ENCODE data around the gene DOCK4.

The DOCK4 gene

DNA sequence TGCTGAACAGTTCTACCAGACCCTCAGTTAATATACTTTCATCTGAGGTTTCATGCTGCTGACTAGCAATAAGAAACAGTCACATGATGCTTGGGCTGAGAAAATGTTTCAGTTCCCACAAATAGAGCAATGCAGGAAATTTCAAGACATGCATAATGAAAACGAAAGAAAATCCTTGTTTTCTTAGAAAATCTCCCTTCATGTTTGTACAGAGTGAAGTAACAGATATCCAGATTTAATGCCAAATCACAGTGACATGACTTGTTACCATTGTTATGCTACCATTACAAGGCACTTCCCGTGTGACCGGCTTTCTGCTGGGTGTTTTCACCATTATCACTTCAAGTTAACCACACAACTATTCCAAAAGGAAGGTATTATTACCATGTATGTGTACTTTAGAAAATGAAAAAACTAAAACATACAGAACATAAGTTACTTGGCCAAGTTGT lies 121.7 kb downstream of the DOCK4 start:
- peak; percentile 78 for DNase-seq (ENCODE audit: low read depth)
- TF ChIP-seq, protein P1, sequence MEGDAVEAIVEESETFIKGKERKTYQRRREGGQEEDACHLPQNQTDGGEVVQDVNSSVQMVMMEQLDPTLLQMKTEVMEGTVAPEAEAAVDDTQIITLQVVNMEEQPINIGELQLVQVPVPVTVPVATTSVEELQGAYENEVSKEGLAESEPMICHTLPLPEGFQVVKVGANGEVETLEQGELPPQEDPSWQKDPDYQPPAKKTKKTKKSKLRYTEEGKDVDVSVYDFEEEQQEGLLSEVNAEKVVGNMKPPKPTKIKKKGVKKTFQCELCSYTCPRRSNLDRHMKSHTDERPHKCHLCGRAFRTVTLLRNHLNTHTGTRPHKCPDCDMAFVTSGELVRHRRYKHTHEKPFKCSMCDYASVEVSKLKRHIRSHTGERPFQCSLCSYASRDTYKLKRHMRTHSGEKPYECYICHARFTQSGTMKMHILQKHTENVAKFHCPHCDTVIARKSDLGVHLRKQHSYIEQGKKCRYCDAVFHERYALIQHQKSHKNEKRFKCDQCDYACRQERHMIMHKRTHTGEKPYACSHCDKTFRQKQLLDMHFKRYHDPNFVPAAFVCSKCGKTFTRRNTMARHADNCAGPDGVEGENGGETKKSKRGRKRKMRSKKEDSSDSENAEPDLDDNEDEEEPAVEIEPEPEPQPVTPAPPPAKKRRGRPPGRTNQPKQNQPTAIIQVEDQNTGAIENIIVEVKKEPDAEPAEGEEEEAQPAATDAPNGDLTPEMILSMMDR (conservative IDR thresholded peaks at IDR 0.05; ENCODE audit: low read depth, low read length): no peak
- no peak overlapping the region for H3K4me3 ChIP-seq (ENCODE audit: low read depth, low read length)

DNA sequence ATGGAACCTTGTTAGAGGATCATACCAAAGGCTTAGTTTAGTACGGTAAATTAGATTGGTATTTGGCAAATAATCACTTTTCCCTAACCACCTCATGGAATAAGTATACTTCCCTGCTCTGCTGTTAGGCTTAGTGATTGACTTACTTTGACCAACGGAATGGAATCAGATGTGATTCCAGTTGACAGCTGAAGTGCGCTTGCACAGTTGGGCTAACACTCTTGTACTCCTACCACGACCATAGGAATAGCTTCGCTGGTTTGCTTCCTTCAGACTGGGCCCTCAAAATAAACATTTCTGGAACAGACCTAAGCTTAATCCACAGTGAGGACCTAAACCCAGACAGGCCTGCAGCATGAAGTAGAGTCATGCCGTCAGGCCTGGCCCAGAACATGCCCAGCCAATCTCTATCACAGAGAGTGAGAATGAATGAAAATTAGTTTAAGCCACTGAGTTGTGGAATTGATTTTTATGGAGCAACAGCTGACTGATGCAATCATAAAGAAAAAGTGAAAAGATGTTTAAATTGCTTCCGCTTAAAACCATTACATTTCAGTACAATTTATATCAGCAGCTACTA lies 122.3 kb downstream of the DOCK4 start:
- TF ChIP-seq, protein P1 (conservative IDR thresholded peaks at IDR 0.05; ENCODE audit: low read depth, low read length): no peak
- no peak for DNase-seq (ENCODE audit: low read depth)
- no peak overlapping the region for H3K4me3 ChIP-seq (ENCODE audit: low read depth, low read length)

DNA sequence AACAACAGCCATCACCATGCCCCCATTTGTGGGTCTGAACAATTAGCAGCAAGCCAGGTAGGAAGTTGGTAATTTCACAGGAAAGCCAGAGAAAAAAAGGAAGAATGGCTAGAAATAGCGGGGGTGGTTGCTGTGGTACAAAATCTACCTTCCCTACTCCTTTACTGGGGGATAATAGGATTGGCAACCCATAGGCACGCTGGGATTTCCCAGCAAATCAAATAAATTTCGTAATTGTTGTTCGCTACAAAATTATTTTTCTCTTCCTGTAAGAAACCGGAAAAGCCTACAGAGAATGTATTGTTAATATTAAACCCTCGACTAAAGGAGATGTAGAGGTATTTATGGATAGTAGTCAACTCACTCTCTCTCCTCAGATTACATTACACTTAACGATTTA lies 123.9 kb downstream of the DOCK4 start:
- TF ChIP-seq, protein P1 (conservative IDR thresholded peaks at IDR 0.05; ENCODE audit: low read depth, low read length): no peak
- DNase-seq (ENCODE audit: low read depth): no peak
- no peak overlapping the region for H3K4me3 ChIP-seq (ENCODE audit: low read depth, low read length)

DNA sequence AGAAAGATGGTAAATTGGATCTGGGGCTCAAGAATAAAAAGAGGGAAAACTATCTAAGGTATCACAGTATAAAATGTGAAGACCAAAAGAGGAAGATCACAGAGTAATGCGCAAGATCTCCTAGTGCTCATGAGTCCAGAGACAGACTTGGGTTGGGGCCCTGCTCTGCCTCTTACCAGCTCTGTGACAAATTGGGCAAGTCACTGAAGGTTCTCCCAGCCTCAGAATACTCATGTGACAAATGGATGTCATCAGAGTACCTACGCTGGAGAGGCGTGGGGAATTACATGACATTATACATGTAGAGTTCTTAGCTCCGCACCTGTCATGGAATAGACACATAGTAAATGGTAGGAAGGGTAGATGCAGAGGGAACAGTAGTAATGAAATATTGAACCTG lies 124.4 kb downstream of the DOCK4 start:
- DNase-seq (ENCODE audit: low read depth): no peak
- TF ChIP-seq, protein P1 (conservative IDR thresholded peaks at IDR 0.05; ENCODE audit: low read depth, low read length): no peak
- H3K4me3 ChIP-seq (ENCODE audit: low read depth, low read length): no peak overlapping the region

DNA sequence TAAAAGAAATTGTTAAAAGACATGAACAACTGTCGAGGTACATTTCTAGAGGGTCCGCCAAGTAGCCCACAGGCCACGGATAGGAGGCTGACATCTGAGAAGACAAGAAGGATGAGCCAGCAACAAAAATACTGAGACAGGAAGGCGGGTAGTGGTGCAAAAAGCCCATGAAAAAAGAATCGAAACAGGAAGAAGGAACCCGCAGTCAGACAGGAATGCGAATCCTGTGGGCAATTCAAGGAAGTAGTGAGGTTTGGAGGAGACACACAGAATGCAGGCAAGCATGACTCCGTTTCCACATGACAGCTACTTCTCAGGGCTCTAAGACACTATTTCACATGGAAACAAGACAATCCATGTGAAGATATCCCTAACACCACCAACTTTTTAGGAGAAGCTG lies 125.2 kb downstream of the DOCK4 start:
- peak; percentile 84 for DNase-seq (ENCODE audit: low read depth)
- H3K4me3 ChIP-seq (ENCODE audit: low read depth, low read length): peak overlapping the region; percentile 24

DNA sequence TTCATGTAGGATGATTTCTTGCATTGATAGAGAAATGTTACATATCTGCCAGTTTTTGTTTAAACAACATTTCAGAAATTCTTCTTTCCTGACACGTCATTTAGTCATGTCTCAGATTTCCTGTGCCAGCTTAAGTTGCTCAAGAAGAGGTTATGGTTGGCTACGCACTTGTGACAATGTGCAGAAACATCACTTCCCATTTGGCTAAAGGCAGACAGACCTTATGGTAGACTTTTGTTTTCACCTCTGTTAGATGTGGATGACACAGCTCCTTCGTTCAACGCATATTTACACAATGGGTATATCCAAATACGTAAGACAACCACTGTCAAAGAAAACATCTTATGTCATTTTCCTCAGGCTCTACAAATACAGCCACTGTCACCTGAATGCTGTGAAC lies 125.8 kb downstream of the DOCK4 start:
- peak overlapping the region; percentile 24 for H3K4me3 ChIP-seq (ENCODE audit: low read depth, low read length)
- peak; percentile 94 for DNase-seq (ENCODE audit: low read depth)
- TF ChIP-seq, protein P1 (conservative IDR thresholded peaks at IDR 0.05; ENCODE audit: low read depth, low read length): no peak

More for the DNA sequence above, 125.2 kb downstream of the DOCK4 start:
- TF ChIP-seq, protein P1 (conservative IDR thresholded peaks at IDR 0.05; ENCODE audit: low read depth, low read length): no peak

DNA sequence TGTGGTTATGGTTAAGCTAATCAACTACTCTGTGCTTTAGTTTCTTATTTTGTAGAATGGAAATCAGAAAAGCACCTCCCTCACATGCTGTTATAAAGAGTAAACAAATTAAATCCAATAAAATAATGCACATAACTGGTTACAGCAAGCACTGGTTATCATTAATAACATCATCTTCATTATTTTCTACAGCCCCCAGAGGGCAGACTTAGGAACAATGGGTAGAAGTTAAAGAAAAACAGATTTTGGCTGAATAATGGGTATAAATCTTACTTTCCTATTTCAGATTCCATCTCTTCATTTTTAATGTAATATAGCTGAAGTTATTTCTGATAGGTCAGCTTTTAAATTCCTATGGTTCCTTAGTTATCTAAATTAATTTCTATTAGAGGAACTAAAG lies 126.5 kb downstream of the DOCK4 start:
- TF ChIP-seq, protein P1 (conservative IDR thresholded peaks at IDR 0.05; ENCODE audit: low read depth, low read length): peak; percentile 45
- peak; percentile 46 for DNase-seq (ENCODE audit: low read depth)
- H3K4me3 ChIP-seq (ENCODE audit: low read depth, low read length): no peak overlapping the region
